Fibroblast of pulmonary artery (primary cell): ENCODE measurements around the gene DENND6B.

Experiments used
- DNase-seq: peaks from one replicate; pipeline ENCODE4 v3.0.0-alpha.2; 2010; ENCODE audit warnings: low read depth
- H3K4me3 ChIP-seq: replicated peaks from 2 replicates; pipeline ENCODE4 v1.5.1; 2011; ENCODE audit warnings: low read depth, mild to moderate bottlenecking, control low read depth, low read length, moderate library complexity
- CTCF ChIP-seq: IDR thresholded peaks from 2 replicates; pipeline ENCODE4 v1.5.1; 2011; ENCODE audit warnings: mild to moderate bottlenecking, control low read depth, low read length, inconsistent platforms; ENCODE audit errors: missing control alignments

DENND6B gene

DNA sequence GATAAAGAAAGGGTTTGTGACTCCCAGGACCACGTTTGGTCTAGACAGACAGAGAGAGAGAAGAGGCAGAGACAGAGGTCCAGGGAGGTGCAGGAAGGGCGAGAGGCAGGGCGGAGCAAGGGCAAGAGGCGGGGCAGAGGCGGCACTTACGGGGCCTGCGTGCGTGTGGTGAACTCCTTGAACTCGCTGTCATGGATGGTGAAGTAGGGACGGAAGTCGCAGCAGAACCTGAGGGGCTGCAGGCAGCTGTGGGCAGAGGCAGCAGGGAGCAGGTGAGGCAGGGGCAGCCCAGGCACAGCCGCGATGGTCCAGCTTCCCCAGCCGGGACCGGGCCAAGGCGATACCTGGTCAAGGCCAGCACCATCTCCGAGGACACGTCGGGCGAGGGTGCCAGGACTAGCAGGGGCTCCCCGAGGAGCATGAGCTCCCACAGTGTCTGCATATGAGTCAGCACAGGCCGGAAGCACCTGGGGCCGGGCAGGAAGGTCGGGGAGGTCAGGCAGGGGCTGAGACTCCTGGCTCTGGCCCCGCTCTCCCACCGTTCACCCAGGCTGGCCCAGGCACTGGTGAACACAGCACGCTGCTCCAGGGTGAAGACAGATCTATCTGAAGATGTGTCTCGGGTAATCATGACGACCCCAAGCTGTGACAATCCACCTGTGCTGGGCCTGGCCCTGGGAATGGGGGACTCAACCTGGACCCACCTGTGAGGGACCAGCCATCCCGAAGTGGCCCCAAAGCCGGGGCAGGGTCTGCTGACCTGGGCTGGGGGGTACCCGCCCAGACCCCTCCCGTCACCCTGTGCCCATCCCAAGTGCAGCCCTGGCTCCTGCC is 12.1 kb downstream of the DENND6B start:
- no peak for TF ChIP-seq CTCF
- DNase-seq, result no peak
- H3K4me3 ChIP-seq, result no peak overlapping the region

GRCh38 chr22:50314081-50314454 is 12.7 kb downstream of the DENND6B start:
- TF ChIP-seq CTCF, result no peak
- H3K4me3 ChIP-seq, result no peak overlapping the region

GRCh38 chr22:50313600-50313999 is 13.2 kb downstream of the DENND6B start:
- DNase-seq, result no peak
- TF ChIP-seq CTCF, result no peak
- no peak overlapping the region for H3K4me3 ChIP-seq

More at GRCh38 chr22:50314081-50314454, 12.7 kb downstream of the DENND6B start:
- no peak for DNase-seq

DNA sequence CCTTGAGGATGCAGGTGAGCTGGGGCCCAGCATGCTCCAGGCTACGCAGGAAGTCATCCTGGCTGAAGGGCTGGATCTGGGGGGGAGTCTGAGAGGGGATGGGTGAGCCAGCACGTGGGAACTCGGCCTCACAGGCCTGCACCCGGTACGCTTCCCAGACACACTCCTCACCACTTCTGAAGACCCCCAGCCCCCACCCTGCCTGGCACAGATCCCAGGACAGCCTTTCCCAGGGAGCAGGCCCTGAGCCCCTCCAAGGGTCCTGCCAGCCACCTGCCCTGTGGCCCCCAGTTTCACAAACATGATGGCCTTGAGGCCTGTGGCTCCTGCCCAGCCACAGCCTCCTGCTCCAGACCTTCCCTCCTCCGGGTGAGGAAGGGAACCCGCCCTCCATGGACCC is 13.8 kb downstream of the DENND6B start:
- no peak for TF ChIP-seq CTCF
- no peak for DNase-seq
- H3K4me3 ChIP-seq, result no peak overlapping the region

GRCh38 chr22:50312371-50312770 is 14.4 kb downstream of the DENND6B start:
- H3K4me3 ChIP-seq, result no peak overlapping the region
- no peak for DNase-seq
- TF ChIP-seq CTCF, result no peak

GRCh38 chr22:50311606-50312351 is 15.0 kb downstream of the DENND6B start:
- TF ChIP-seq CTCF, result no peak
- DNase-seq, result no peak
- no peak overlapping the region for H3K4me3 ChIP-seq
